Muscle layer of colon (tissue), 2 donors: Measurements from ENCODE around the gene GPHN.
"Not testable (repeated sequence)": the region's sequence is repeated elsewhere in the genome, so short reads cannot be mapped to it uniquely, and the experiment has no call there.

ENCODE experiments used
- H3K27ac ChIP-seq: one replicate; pipeline ENCODE4 v1.7.0; 2013; ENCODE audit warnings: low read depth, mild to moderate bottlenecking, low read length, moderate library complexity
- H3K27me3 ChIP-seq, 2 donors: one replicate each; pipeline ENCODE4 v1.7.0; 2013; ENCODE audit warnings: low read length in 2 of 2, mild to moderate bottlenecking in 2 of 2; ENCODE audit not compliant: insufficient read depth in 2 of 2, control insufficient read depth in 1 of 2
- H3K36me3 ChIP-seq: one replicate; pipeline ENCODE4 v1.7.0; 2013; ENCODE audit warnings: mild to moderate bottlenecking, low read length; ENCODE audit not compliant: insufficient read depth
- H3K4me1 ChIP-seq: one replicate; pipeline ENCODE4 v1.7.0; 2013; ENCODE audit warnings: mild to moderate bottlenecking, low read length; ENCODE audit not compliant: insufficient read depth
- H3K4me3 ChIP-seq, 2 donors: one replicate each; pipeline ENCODE4 v1.7.0; 2013; ENCODE audit warnings: low read length in 2 of 2, low read depth in 1 of 2, mild to moderate bottlenecking in 1 of 2, moderate library complexity in 1 of 2
- H3K9ac ChIP-seq: one replicate; pipeline ENCODE4 v1.7.0; 2013; ENCODE audit warnings: low read length
- H3K9me3 ChIP-seq: one replicate; pipeline ENCODE4 v1.7.0; 2013; ENCODE audit warnings: mild to moderate bottlenecking, low read length
- donor health status: abdominal sarcoma.
- donor health status: Adenocarcinoma of cecum.

GPHN gene

GRCh38 chr14:66485910-66486421 lies 22.0 kb upstream of the GPHN start, which contains the start of gene CCDC196:
Gene CCDC196, plus strand, starts transcription at chr14:66486371. Its CDS starts 132 bp downstream, at chr14:66486503.
- H3K9ac ChIP-seq: no peak within 1 kb of the TSS
- no peak within 1 kb of the TSS for H3K4me3 ChIP-seq
- no peaks in the 10 kb centered on the region for H3K4me1 ChIP-seq
- H3K36me3 ChIP-seq: no peaks in the 10 kb centered on the region
- H3K27me3 ChIP-seq: no peaks in the 10 kb centered on the region
- no peak within 1 kb of the TSS for H3K27ac ChIP-seq
- no peaks in the 10 kb centered on the region for H3K9me3 ChIP-seq

GRCh38 chr14:66487164-66487563 lies 20.8 kb upstream of the GPHN start:
- Histone ChIP-seq H3K9ac (no peak overlapping the region), H3K9me3 (no peaks in the 10 kb centered on the region), H3K36me3 (no peaks in the 10 kb centered on the region), H3K27me3 (no peaks in the 10 kb centered on the region), H3K4me1 (no peaks in the 10 kb centered on the region), H3K27ac (no peak overlapping the region), H3K4me3 (no peak overlapping the region)

- Histone ChIP-seq H3K36me3 (no peaks in the 10 kb centered on the region), H3K9ac (no peak overlapping the region), H3K27me3 (no peaks in the 10 kb centered on the region), H3K4me1 (no peaks in the 10 kb centered on the region), H3K27ac (no peak overlapping the region), H3K4me3 (no peak overlapping the region), H3K9me3 (no peaks in the 10 kb centered on the region)
Observed at GRCh38 chr14:66490143-66491111, 17.5 kb upstream of the GPHN start.

DNA sequence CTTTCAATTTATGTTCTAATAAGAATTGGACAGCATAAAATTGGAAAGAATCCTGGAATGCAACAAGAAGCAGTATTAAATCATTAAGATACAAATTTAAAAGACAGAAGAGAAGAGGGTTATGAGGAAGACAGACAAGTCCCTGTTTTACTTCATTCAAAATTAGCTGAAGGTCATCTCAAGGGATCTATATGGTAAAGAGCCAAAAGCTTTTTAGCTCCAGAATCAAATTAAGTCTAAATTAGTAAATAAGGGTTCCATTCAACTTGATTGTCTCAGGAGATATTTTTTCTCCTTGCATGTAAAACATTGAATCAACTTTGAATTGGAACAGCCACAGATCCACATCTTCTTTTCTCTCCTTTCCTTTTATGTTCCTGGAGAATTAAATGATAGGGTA lies 14.2 kb upstream of the GPHN start:
- no peaks in the 10 kb centered on the region for H3K36me3 ChIP-seq
- H3K9me3 ChIP-seq: no peaks in the 10 kb centered on the region

DNA sequence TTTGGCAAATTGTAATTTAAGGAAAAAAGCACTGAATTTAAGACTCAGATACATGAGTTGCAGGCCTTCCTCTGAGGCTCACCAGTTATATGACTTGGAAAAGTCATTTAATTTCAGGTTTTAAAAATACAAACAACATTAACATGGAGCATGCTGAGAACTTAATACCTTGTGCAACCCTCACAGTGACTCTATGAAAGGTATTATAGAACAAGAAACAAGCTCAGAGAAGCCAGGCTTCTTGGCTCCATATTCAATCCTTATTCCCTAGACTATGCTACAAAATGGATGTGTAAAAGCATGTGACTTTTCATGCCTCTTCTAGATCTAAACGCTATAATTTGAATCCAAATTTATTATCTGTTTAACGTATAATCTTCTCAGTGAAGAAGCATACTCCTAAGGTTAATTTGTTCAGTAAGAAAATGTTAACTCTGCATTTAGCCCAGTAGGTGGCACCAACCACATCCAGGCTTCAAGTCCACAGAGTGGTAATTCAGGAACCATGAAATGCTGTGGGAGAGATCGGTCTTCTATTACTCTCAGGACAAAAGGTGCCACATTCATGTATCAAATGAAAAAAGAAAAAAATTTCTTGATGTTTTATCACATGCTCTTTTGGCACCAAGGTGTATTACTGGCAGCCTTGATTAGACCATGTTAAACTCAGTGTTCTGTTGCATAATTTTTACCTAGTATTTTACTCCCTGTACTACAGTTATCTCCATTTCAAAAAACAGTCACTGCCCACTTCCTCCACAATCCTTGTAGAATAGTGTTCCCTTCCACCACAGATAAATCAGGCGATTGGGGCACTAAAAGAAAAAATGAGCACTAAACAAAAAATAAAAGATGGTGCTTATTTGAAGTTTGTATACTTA lies 12.5 kb upstream of the GPHN start:
- Histone ChIP-seq H3K36me3 (no peaks in the 10 kb centered on the region), H3K27me3 (no peaks in the 10 kb centered on the region), H3K4me1 (no peaks in the 10 kb centered on the region), H3K9ac (no peak overlapping the region), H3K9me3 (no peaks in the 10 kb centered on the region), H3K4me3 (peak overlapping the region in 1 of 2 donors; percentile 13), H3K27ac (no peak overlapping the region)

More for the DNA sequence above, 14.2 kb upstream of the GPHN start:
- Histone ChIP-seq H3K4me1 (no peaks in the 10 kb centered on the region), H3K27ac (no peak overlapping the region), H3K9ac (no peak overlapping the region), H3K4me3 (no peak overlapping the region), H3K27me3 (no peaks in the 10 kb centered on the region)

- Histone ChIP-seq H3K4me3 (no peak overlapping the region), H3K9me3 (no peaks in the 10 kb centered on the region), H3K27ac (no peak overlapping the region), H3K36me3 (no peaks in the 10 kb centered on the region), H3K9ac (no peak overlapping the region), H3K4me1 (no peaks in the 10 kb centered on the region), H3K27me3 (no peaks in the 10 kb centered on the region)
Observed at GRCh38 chr14:66496188-66496807, 11.6 kb upstream of the GPHN start.

DNA sequence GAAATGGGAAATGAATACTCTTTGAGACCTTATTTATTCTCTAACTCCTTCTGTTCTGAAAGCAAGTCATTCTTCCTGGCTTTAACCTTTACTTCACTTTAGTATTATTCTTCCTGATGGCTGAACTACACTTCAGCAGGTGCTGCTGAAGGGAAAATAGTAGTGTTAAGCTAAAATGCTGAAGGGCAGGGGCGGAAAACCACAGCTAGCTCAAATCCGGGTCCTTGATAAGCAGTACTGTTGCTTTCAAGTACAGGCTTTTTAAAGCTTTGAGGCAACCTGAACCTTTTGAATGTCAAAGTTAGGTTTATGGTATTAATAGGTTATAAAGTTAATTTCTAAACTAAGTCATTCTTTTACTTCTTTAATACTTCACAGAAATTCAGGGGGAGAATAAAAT lies 11.0 kb upstream of the GPHN start:
- H3K27me3 ChIP-seq: no peaks in the 10 kb centered on the region
- H3K36me3 ChIP-seq: no peaks in the 10 kb centered on the region
- no peak overlapping the region for H3K4me3 ChIP-seq
- H3K27ac ChIP-seq: no peak overlapping the region
- H3K9ac ChIP-seq: no peak overlapping the region
- no peaks in the 10 kb centered on the region for H3K4me1 ChIP-seq
- H3K9me3 ChIP-seq: no peaks in the 10 kb centered on the region

- Histone ChIP-seq H3K9ac (no peak overlapping the region), H3K27me3 (no peaks in the 10 kb centered on the region), H3K36me3 (no peaks in the 10 kb centered on the region), H3K9me3 (no peaks in the 10 kb centered on the region), H3K27ac (no peak overlapping the region), H3K4me3 (no peak overlapping the region), H3K4me1 (no peaks in the 10 kb centered on the region)
Observed at GRCh38 chr14:66498311-66498710, 9.6 kb upstream of the GPHN start.

GRCh38 chr14:66501592-66501991 lies 6.4 kb upstream of the GPHN start:
- Histone ChIP-seq H3K9ac (no peak overlapping the region), H3K4me1 (peaks cover under 1% of the 10 kb centered on the region), H3K27me3 (no peaks in the 10 kb centered on the region), H3K9me3 (no peaks in the 10 kb centered on the region), H3K36me3 (no peaks in the 10 kb centered on the region), H3K27ac (no peak overlapping the region), H3K4me3 (no peak overlapping the region)

GRCh38 chr14:66502836-66503235 lies 5.1 kb upstream of the GPHN start:
- H3K4me3 ChIP-seq: not testable (repeated sequence)

GRCh38 chr14:66503532-66503931 lies 4.4 kb upstream of the GPHN start:
- no peak overlapping the region for H3K4me3 ChIP-seq
- H3K27me3 ChIP-seq: no peaks in the 10 kb centered on the region
- H3K9me3 ChIP-seq: no peaks in the 10 kb centered on the region
- H3K27ac ChIP-seq: no peak overlapping the region
- H3K9ac ChIP-seq: no peak overlapping the region
- H3K36me3 ChIP-seq: no peaks in the 10 kb centered on the region
- peaks cover 6% of the 10 kb centered on the region for H3K4me1 ChIP-seq

More at GRCh38 chr14:66502836-66503235, 5.1 kb upstream of the GPHN start:
- not testable (repeated sequence) for H3K9me3 ChIP-seq, H3K4me1 ChIP-seq, H3K9ac ChIP-seq, H3K36me3 ChIP-seq, H3K27me3 ChIP-seq, H3K27ac ChIP-seq
